Keratinocyte (primary cell): ENCODE measurements around the gene PNMA6F.

Experiments
- CTCF ChIP-seq, 3 experiments: IDR thresholded peaks in 1 of 3; conservative IDR thresholded peaks in 1 of 3; optimal IDR thresholded peaks in 1 of 3; 2 replicates in 2 of 3; 3 replicates in 1 of 3; pipeline versions ENCODE3 to v1.5.1; 2011; ENCODE audit warnings: low read length in 3 of 3, mild to moderate bottlenecking in 3 of 3, moderate library complexity in 2 of 3, control low read depth in 1 of 3, inconsistent platforms in 1 of 3; ENCODE audit not compliant: insufficient read depth in 2 of 3; ENCODE audit errors: extremely low read depth in 1 of 3
- EZH2 ChIP-seq: IDR thresholded peaks from one replicate; pipeline ENCODE4 v1.6.1; 2012; ENCODE audit warnings: inconsistent platforms, mild to moderate bottlenecking, low read length, moderate library complexity

GRCh38 chrX:153343674-153344073, 22.1 kb upstream of the PNMA6F start:
- TF ChIP-seq CTCF (optimal IDR thresholded peaks at IDR 0.05 in 1 of 3, IDR thresholded peaks at IDR 0.05 in 1 of 3, conservative IDR thresholded peaks at IDR 0.05 in 1 of 3; ENCODE audit: extremely low read depth in 1 of 3, insufficient read depth in 2 of 3, low read length in 3 of 3) (no peak), EZH2 (no peak)
